ELF-1 (cell line): Measurements from ENCODE around the gene WDR18.
"Not testable (repeated sequence)": the region's sequence is repeated elsewhere in the genome, so short reads cannot be mapped to it uniquely, and the experiment has no call there.

Experiments
- DNase-seq: peaks from one replicate; pipeline ENCODE4 v3.0.0-alpha.2; 2016; ENCODE audit warnings: low read depth, low spot score

Gene WDR18

GRCh38 chr19:948842-949496, 35.2 kb upstream of the WDR18 start:
- no peak for DNase-seq

GRCh38 chr19:950352-951066, 33.6 kb upstream of the WDR18 start:
- DNase-seq = no peak

GRCh38 chr19:952049-952679, 32.0 kb upstream of the WDR18 start:
- peak; percentile 28 for DNase-seq

GRCh38 chr19:952680-953444, 31.3 kb upstream of the WDR18 start:
- peak; percentile 72 for DNase-seq

- peak; percentile 65 for DNase-seq
These were observed 30.5 kb upstream of the WDR18 start for GRCh38 chr19:953445-954271.

GRCh38 chr19:954272-954671, 29.9 kb upstream of the WDR18 start:
- DNase-seq = no peak

- peak; percentile 62 for DNase-seq
These were observed 29.3 kb upstream of the WDR18 start for GRCh38 chr19:954672-955494.

GRCh38 chr19:955803-956765, 28.1 kb upstream of the WDR18 start:
- peak; percentile 97 for DNase-seq

- peak; percentile 96 for DNase-seq
These were observed 27.2 kb upstream of the WDR18 start for GRCh38 chr19:956766-957440.

GRCh38 chr19:957578-957977, 26.6 kb upstream of the WDR18 start:
- not testable (repeated sequence) for DNase-seq

- DNase-seq = peak; percentile 51
These were observed 24.9 kb upstream of the WDR18 start for GRCh38 chr19:958967-959855.

GRCh38 chr19:960020-960419, 24.1 kb upstream of the WDR18 start:
- peak; percentile 42 for DNase-seq

GRCh38 chr19:960601-960938, 23.6 kb upstream of the WDR18 start:
- no peak for DNase-seq

GRCh38 chr19:961866-962620, 22.1 kb upstream of the WDR18 start:
- peak; percentile 32 for DNase-seq

GRCh38 chr19:962683-963400, 21.3 kb upstream of the WDR18 start:
- DNase-seq = no peak

GRCh38 chr19:963486-963951, 20.6 kb upstream of the WDR18 start:
- DNase-seq = peak; percentile 69
